ENCODE data around the gene PNMA6A. TPM values are rescaled to one million over a fixed set of nuclear protein-coding genes. Genes with fewer than 3 reads are reported as not detected.

PNMA6A gene
- total and polyA plus RNA-seq, 2 of the 13 experiments (the other 11 are each of a cell fraction or from before 2014, with no cell fraction given) = 0.11 to 0.66 TPM

- Histone ChIP-seq H3K4me3 (replicated peaks in 1 of 3; ENCODE audit: insufficient read depth in 1 of 3, low read depth in 2 of 3, low read length in 3 of 3) (no peak overlapping the region), H3K4me1 (ENCODE audit: insufficient read depth, low read length) (0 out of 2 replicates have a peak, but pooled peaks cover 9% of the 10 kb centered on the region), H3K27me3 (ENCODE audit: control insufficient read depth in 1 of 2, insufficient read depth in 2 of 2, low read length in 2 of 2) (no peaks in the 10 kb centered on the region), H4K20me1 (ENCODE audit: insufficient read depth, low read length) (no peaks in the 10 kb centered on the region), H3K4me2 (ENCODE audit: low read depth, low read length) (no peak overlapping the region), H2AFZ (ENCODE audit: low read length) (no peak overlapping the region), H3K27ac (ENCODE audit: extremely low read length, insufficient read depth, low read length) (no peak overlapping the region), H3K79me2 (ENCODE audit: insufficient read depth, low read length) (no peaks in the 10 kb centered on the region), H3K9me3 (ENCODE audit: low read length) (no peaks in the 10 kb centered on the region), H3K9ac (ENCODE audit: insufficient read depth, low read depth, low read length) (no peak overlapping the region), H3K36me3 (replicated peaks in 1 of 2; ENCODE audit: control insufficient read depth in 1 of 2, insufficient read depth in 2 of 2, low read length in 2 of 2) (no peaks in the 10 kb centered on the region)
- intact Hi-C loops (cut with micrococcal nuclease; ENCODE audit: unreplicated experiment) = no loop called here
- 80% methylated on average over 1 of the region's 12 CpGs for WGBS (ENCODE audit: low lambda C conversion rate)
- ATAC-seq (no peak), FAIRE-seq (no peak), DNase-seq (ENCODE audit: low spot score) (no peak)
- CTCF ChIA-PET (ENCODE audit: low intra/inter-chr PET ratio, low total read pairs) = no interaction called here
- TF ChIP-seq ZNF530 (CRISPR knock-in tag; IDR thresholded peaks at IDR 0.05; ENCODE audit: low read depth) (no peak), CC2D1A (CRISPR knock-in tag; IDR thresholded peaks at IDR 0.05) (no peak), KDM3A (CRISPR knock-in tag; IDR thresholded peaks at IDR 0.05; ENCODE audit: low read depth) (no peak), MXD3 (CRISPR knock-in tag; IDR thresholded peaks at IDR 0.05) (no peak), THAP11 (CRISPR knock-in tag; IDR thresholded peaks at IDR 0.05) (no peak), FUBP1 (CRISPR knock-in tag; IDR thresholded peaks at IDR 0.05; ENCODE audit: borderline replicate concordance) (no peak), SMYD3 (CRISPR knock-in tag; IDR thresholded peaks at IDR 0.05) (no peak), SCMH1 (CRISPR knock-in tag; IDR thresholded peaks at IDR 0.05; ENCODE audit: borderline replicate concordance) (no peak), ZNF607 (CRISPR knock-in tag; IDR thresholded peaks at IDR 0.05; ENCODE audit: borderline replicate concordance) (no peak)
- TF ChIP-seq, protein P1, sequence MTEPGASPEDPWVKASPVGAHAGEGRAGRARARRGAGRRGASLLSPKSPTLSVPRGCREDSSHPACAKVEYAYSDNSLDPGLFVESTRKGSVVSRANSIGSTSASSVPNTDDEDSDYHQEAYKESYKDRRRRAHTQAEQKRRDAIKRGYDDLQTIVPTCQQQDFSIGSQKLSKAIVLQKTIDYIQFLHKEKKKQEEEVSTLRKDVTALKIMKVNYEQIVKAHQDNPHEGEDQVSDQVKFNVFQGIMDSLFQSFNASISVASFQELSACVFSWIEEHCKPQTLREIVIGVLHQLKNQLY (CRISPR knock-in tag; IDR thresholded peaks at IDR 0.05) = no peak
- BruUV-seq (replicated peaks) = no TSS peak
- in situ Hi-C loops (cut with HindIII; ENCODE audit: extremely low pct_ligation_motif_present, low pct_unique_long_range_greater_than_20kb) = loop anchor here (5.0 to 10.0 kb wide), 2 partner anchors 88 to 384 kb away; partner anchors contain the start of gene ZFP92
- POLR2A ChIA-PET = no interaction called here
Measured at GRCh38 chrX:153030801-153031200, 41.5 kb upstream of the PNMA6A start.
